Measurements from ENCODE around the gene BUD31. TPM values are rescaled to one million over a fixed set of nuclear protein-coding genes. Genes with fewer than 3 reads are reported as not detected.
A peak's percentile ranks its signal among the peaks of the same experiment; 100 is the strongest.

Gene BUD31
- total and polyA plus RNA-seq, 2 of the 4 experiments (the other 2 are of a cell fraction) = 72.6 to 97.2 TPM

DNA sequence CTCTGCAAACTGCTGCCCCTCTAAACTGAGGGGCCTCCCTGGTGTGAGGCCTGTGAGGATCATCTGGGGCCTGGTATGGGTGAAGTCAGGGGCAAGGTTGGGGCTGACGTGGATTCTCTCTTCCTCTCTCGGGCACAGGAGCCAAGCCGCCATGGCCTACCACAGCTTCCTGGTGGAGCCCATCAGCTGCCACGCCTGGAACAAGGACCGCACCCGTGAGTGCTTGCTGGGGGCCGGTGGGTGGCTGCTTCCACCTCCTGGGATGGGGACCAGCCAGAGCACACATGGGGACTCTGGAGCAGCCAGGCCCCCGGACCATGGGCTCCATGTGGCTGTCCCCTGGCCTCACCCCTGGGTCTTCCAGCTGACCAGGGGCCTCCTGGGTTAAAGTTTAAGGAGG, 23.2 kb upstream of the BUD31 start:
- Histone ChIP-seq H3K9ac (ENCODE audit: low read depth, low read length) (no peak overlapping the region), H3K4ac (ENCODE audit: low read depth, low read length) (no peak overlapping the region), H3K4me1 (ENCODE audit: control insufficient read depth, insufficient read depth, low read length) (peaks cover 3% of the 10 kb centered on the region), H2AK5ac (ENCODE audit: low read depth, low read length) (no peak overlapping the region), H2BK15ac (ENCODE audit: low read depth, low read length) (no peak overlapping the region), H4K20me1 (ENCODE audit: insufficient read depth, low read length) (peaks cover 46% of the 10 kb centered on the region), H4K91ac (ENCODE audit: insufficient read depth, low read depth, low read length) (no peak overlapping the region), H2BK5ac (ENCODE audit: low read depth, low read length, poor library complexity, severe bottlenecking) (no peak overlapping the region), H3K36me3 (ENCODE audit: control insufficient read depth, insufficient read depth, low read length) (peaks cover 31% of the 10 kb centered on the region), H3K9me1 (ENCODE audit: insufficient read depth, low read length) (peaks cover 3% of the 10 kb centered on the region), H2AK9ac (replicated peaks; ENCODE audit: low read depth, low read length, poor library complexity) (peak overlapping the region; percentile 42), H3K23ac (ENCODE audit: low read depth, low read length) (no peak overlapping the region), H3K4me3 (ENCODE audit: insufficient read depth, low read depth, low read length) (no peak overlapping the region), H3K18ac (ENCODE audit: low read depth, low read length) (no peak overlapping the region), H3K14ac (replicated peaks; ENCODE audit: low read depth, low read length) (no peak overlapping the region), H3K27ac (ENCODE audit: insufficient read depth, low read length) (no peak overlapping the region), H3K4me2 (ENCODE audit: low read depth, low read length) (no peak overlapping the region), H3K9me3 (ENCODE audit: control insufficient read depth, insufficient read depth, low read length) (no peaks in the 10 kb centered on the region), H2BK20ac (ENCODE audit: low read depth, low read length) (no peak overlapping the region), H4K8ac (ENCODE audit: low read depth in 2 of 2, low read length in 2 of 2) (no peak overlapping the region), H3K56ac (ENCODE audit: extremely low read depth, insufficient read depth, low read length) (no peak overlapping the region), H3K27me3 (ENCODE audit: control insufficient read depth, insufficient read depth, low read length) (no peaks in the 10 kb centered on the region), H2BK120ac (ENCODE audit: low read depth, low read length) (no peak overlapping the region), H4K5ac (ENCODE audit: low read depth, low read length) (no peak overlapping the region), H2AFZ (replicated peaks; ENCODE audit: low read length, poor library complexity) (no peak overlapping the region), H3K79me1 (ENCODE audit: low read depth in 1 of 2, low read length in 2 of 2) (peaks cover 20 to 61% of the 10 kb centered on the region in 2 experiments)
- in situ Hi-C loops (cut with MboI; ENCODE audit: low sequenced_read_pairs) (no loop called here), intact Hi-C loops (cut with micrococcal nuclease) (no loop called here), dilution Hi-C loops (cut with HindIII; ENCODE audit: low sequenced_read_pairs, unreplicated experiment) (no loop called here)
- BruUV-seq (replicated peaks) = no TSS peak
- TF ChIP-seq, protein P1, sequence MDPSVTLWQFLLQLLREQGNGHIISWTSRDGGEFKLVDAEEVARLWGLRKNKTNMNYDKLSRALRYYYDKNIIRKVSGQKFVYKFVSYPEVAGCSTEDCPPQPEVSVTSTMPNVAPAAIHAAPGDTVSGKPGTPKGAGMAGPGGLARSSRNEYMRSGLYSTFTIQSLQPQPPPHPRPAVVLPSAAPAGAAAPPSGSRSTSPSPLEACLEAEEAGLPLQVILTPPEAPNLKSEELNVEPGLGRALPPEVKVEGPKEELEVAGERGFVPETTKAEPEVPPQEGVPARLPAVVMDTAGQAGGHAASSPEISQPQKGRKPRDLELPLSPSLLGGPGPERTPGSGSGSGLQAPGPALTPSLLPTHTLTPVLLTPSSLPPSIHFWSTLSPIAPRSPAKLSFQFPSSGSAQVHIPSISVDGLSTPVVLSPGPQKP (IDR thresholded peaks at IDR 0.05; ENCODE audit: borderline replicate concordance, low read depth, low read length) = no peak
- ChIA-PET CTCF (no interaction called here), POLR2A (ENCODE audit: unreplicated experiment) (no interaction called here)
- no peak for ATAC-seq (ENCODE audit: low read depth)
- no peak for DNase-seq
- 100% methylated on average over 1 of the region's 8 CpGs; no CpG with 5 or more reads in 1 of the 2 experiments for WGBS, 2 experiments (ENCODE audit: extremely low coverage in 2 of 2, insufficient read length in 1 of 2)

Data from IMR-90 (cell line).